Adrenal gland (tissue), 5 donors: ENCODE measurements around the gene GHRHR.

ENCODE experiments used
- CTCF ChIP-seq, 6 experiments: fragments of 450-650 bp in 4 of 6; fragments of 200-600 bp in 2 of 6; sonication (generic) in 1 of 6; IDR thresholded peaks; 1 replicate in 5 of 6; 2 replicates in 1 of 6; pipeline versions ENCODE4 v1.5.1 to v1.8.0; 2016 to 2021; ENCODE audit warnings: antibody characterized with exemption in 6 of 6, mild to moderate bottlenecking in 2 of 6, moderate library complexity in 1 of 6
- POLR2A ChIP-seq, 2 donors: fragments of 450-650 bp; IDR thresholded peaks; one replicate each; pipeline ENCODE4 v1.6.1; 2017; ENCODE audit warnings: antibody characterized with exemption in 2 of 2, mild to moderate bottlenecking in 2 of 2, moderate library complexity in 1 of 2
- donor health status: DM: no; HTN: no; CAD: no.

- TF ChIP-seq POLR2A (IDR thresholded peaks at IDR 0.05), result no peak
- TF ChIP-seq CTCF (IDR thresholded peaks at IDR 0.05), result no peak
Measured at GRCh38 chr7:30965372-30965771, 1.6 kb downstream of the GHRHR start.
